ENCODE data around the gene DOCK4.

Gene DOCK4

DNA sequence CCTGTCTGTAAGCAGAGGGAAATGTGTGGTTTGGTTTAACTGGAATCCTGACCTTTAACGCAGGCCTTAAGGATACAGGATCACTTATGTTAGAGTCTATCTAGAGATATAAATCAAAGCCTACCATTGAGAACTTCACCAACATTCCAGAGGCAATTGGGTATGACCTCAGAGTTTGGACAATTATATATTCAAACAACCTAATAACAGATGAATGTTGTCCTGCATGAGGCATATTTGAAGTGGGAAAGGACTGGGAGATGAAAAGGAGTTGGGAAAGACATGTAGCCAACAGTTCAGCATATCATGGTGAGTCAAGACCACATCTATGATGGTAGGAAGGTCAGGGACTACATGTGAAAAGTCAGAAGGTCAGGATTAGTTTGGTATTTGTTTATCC, 274.2 kb downstream of the DOCK4 start:
- no peaks in the 10 kb centered on the region for H3K9me2 ChIP-seq (replicated peaks; ENCODE audit: low read depth, low read length)
- H3K4me2 ChIP-seq (ENCODE audit: low read depth, low read length, poor library complexity, severe bottlenecking): no peak overlapping the region
- H3K9me3 ChIP-seq (ENCODE audit: insufficient read depth, low read depth, low read length): no peaks in the 10 kb centered on the region
- H3K79me2 ChIP-seq (ENCODE audit: insufficient read depth, low read length): no peaks in the 10 kb centered on the region
- no peak overlapping the region for H2AFZ ChIP-seq (ENCODE audit: low read length)
- no peak for TF ChIP-seq CTCF (conservative IDR thresholded peaks at IDR 0.05; ENCODE audit: low read length)
- no peak for TF ChIP-seq EZH2phosphoT487 (IDR thresholded peaks at IDR 0.05; ENCODE audit: borderline replicate concordance)
- H4K20me1 ChIP-seq (ENCODE audit: insufficient read depth, low read length, poor library complexity, severe bottlenecking): no peaks in the 10 kb centered on the region
- H3K27me3 ChIP-seq (ENCODE audit: insufficient read depth, low read length, poor library complexity, severe bottlenecking): no peaks in the 10 kb centered on the region
- H3K4me1 ChIP-seq (ENCODE audit: insufficient read depth, low read length, poor library complexity, severe bottlenecking): no peaks in the 10 kb centered on the region
- no peak overlapping the region for H3K4me3 ChIP-seq (ENCODE audit: low read length, poor library complexity, severe bottlenecking)
- no peaks in the 10 kb centered on the region for H3F3A ChIP-seq (ENCODE audit: low read depth)
- no peak overlapping the region for H3K9ac ChIP-seq (ENCODE audit: low read depth, low read length, poor library complexity, severe bottlenecking)
- no peaks in the 10 kb centered on the region for H3K36me3 ChIP-seq (ENCODE audit: insufficient read depth, low read length)

GRCh38 chr7:111931016-111931517, 275.1 kb downstream of the DOCK4 start:
- no peaks in the 10 kb centered on the region for H3K27me3 ChIP-seq (ENCODE audit: insufficient read depth, low read length, poor library complexity, severe bottlenecking)
- no peak for TF ChIP-seq CTCF (conservative IDR thresholded peaks at IDR 0.05; ENCODE audit: low read length)
- no peak for TF ChIP-seq EZH2phosphoT487 (IDR thresholded peaks at IDR 0.05; ENCODE audit: borderline replicate concordance)
- H3K79me2 ChIP-seq (ENCODE audit: insufficient read depth, low read length): no peaks in the 10 kb centered on the region
- H3K9me2 ChIP-seq (replicated peaks; ENCODE audit: low read depth, low read length): no peaks in the 10 kb centered on the region
- no peaks in the 10 kb centered on the region for H3K4me1 ChIP-seq (ENCODE audit: insufficient read depth, low read length, poor library complexity, severe bottlenecking)
- H3K9ac ChIP-seq (ENCODE audit: low read depth, low read length, poor library complexity, severe bottlenecking): no peak overlapping the region
- no peak overlapping the region for H3K4me2 ChIP-seq (ENCODE audit: low read depth, low read length, poor library complexity, severe bottlenecking)
- H3K4me3 ChIP-seq (ENCODE audit: low read length, poor library complexity, severe bottlenecking): no peak overlapping the region
- no peaks in the 10 kb centered on the region for H3F3A ChIP-seq (ENCODE audit: low read depth)
- no peak overlapping the region for H2AFZ ChIP-seq (ENCODE audit: low read length)
- H3K9me3 ChIP-seq (ENCODE audit: insufficient read depth, low read depth, low read length): no peaks in the 10 kb centered on the region
- no peaks in the 10 kb centered on the region for H3K36me3 ChIP-seq (ENCODE audit: insufficient read depth, low read length)
- H4K20me1 ChIP-seq (ENCODE audit: insufficient read depth, low read length, poor library complexity, severe bottlenecking): no peaks in the 10 kb centered on the region

GRCh38 chr7:111929264-111929663, 276.9 kb downstream of the DOCK4 start:
- H3F3A ChIP-seq (ENCODE audit: low read depth): no peaks in the 10 kb centered on the region
- TF ChIP-seq EZH2phosphoT487 (IDR thresholded peaks at IDR 0.05; ENCODE audit: borderline replicate concordance) (no peak), CTCF (conservative IDR thresholded peaks at IDR 0.05; ENCODE audit: low read length) (peak; percentile 51)

More at GRCh38 chr7:111929264-111929663, 276.9 kb downstream of the DOCK4 start:
- Histone ChIP-seq H4K20me1 (ENCODE audit: insufficient read depth, low read length, poor library complexity, severe bottlenecking) (no peaks in the 10 kb centered on the region), H3K4me2 (ENCODE audit: low read depth, low read length, poor library complexity, severe bottlenecking) (no peak overlapping the region), H3K9ac (ENCODE audit: low read depth, low read length, poor library complexity, severe bottlenecking) (no peak overlapping the region), H3K4me1 (ENCODE audit: insufficient read depth, low read length, poor library complexity, severe bottlenecking) (no peaks in the 10 kb centered on the region), H2AFZ (ENCODE audit: low read length) (no peak overlapping the region), H3K79me2 (ENCODE audit: insufficient read depth, low read length) (no peaks in the 10 kb centered on the region), H3K27me3 (ENCODE audit: insufficient read depth, low read length, poor library complexity, severe bottlenecking) (no peaks in the 10 kb centered on the region), H3K9me2 (replicated peaks; ENCODE audit: low read depth, low read length) (no peaks in the 10 kb centered on the region), H3K9me3 (ENCODE audit: insufficient read depth, low read depth, low read length) (no peaks in the 10 kb centered on the region), H3K36me3 (ENCODE audit: insufficient read depth, low read length) (no peaks in the 10 kb centered on the region), H3K4me3 (ENCODE audit: low read length, poor library complexity, severe bottlenecking) (no peak overlapping the region)
